Measurements from ENCODE around the gene CLDN15.
A peak's percentile ranks its signal among the peaks of the same experiment; 100 is the strongest.

CLDN15 gene

DNA sequence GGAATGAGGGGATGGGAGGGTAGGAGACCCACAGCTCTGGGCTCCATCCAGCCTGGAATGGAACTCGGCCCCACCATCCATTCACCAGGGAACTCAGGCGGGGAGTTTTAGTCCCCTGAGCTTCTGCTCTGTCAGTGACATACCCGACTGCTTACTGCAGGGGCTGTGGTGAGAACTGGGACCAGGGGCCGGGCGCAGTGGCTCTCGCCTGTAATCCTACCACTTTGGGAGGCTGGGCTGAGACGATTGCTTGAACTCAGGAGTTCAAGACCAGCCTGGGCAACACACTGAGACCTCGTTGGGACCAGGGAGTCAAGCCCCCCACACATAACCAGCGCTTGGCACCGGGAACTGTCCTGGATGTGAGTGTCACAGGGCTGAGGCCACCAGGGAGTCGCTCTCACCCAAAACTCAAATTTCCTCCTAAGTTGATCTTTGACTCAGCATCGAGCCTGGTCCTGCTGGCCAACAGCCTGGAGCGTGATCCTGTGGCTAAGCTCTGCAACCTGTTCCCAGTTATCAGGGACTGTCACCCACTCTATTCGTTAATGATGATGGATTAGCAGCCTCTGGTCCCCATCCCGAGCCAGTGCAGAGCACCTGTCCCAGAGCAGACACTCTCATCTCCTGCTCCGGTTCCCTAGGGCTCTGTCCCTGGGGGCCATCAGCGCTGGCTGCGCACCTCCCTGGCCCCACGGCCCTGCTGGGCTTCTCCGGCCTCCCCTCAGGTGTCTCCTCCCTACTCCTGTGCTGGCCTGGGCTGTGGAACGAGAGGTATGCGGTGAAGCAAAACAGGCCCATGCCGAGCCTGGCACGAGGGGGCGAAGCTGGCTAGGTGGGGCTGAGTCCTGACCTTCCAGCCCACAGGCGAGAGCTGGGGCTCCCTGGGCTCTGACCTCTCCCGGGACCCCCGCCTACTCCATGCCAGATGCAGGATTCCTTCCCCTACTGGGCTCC is 902 bp upstream of the CLDN15 start:
- DNase-seq (ENCODE audit: low read depth): no peak
- no peak overlapping the region for H3K4me3 ChIP-seq (ENCODE audit: control insufficient read depth, low read depth, low read length)
- TF ChIP-seq, protein P1, sequence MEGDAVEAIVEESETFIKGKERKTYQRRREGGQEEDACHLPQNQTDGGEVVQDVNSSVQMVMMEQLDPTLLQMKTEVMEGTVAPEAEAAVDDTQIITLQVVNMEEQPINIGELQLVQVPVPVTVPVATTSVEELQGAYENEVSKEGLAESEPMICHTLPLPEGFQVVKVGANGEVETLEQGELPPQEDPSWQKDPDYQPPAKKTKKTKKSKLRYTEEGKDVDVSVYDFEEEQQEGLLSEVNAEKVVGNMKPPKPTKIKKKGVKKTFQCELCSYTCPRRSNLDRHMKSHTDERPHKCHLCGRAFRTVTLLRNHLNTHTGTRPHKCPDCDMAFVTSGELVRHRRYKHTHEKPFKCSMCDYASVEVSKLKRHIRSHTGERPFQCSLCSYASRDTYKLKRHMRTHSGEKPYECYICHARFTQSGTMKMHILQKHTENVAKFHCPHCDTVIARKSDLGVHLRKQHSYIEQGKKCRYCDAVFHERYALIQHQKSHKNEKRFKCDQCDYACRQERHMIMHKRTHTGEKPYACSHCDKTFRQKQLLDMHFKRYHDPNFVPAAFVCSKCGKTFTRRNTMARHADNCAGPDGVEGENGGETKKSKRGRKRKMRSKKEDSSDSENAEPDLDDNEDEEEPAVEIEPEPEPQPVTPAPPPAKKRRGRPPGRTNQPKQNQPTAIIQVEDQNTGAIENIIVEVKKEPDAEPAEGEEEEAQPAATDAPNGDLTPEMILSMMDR (IDR thresholded peaks at IDR 0.05; ENCODE audit: control insufficient read depth, insufficient read depth, low read depth, low read length, missing control alignments): no peak

DNA sequence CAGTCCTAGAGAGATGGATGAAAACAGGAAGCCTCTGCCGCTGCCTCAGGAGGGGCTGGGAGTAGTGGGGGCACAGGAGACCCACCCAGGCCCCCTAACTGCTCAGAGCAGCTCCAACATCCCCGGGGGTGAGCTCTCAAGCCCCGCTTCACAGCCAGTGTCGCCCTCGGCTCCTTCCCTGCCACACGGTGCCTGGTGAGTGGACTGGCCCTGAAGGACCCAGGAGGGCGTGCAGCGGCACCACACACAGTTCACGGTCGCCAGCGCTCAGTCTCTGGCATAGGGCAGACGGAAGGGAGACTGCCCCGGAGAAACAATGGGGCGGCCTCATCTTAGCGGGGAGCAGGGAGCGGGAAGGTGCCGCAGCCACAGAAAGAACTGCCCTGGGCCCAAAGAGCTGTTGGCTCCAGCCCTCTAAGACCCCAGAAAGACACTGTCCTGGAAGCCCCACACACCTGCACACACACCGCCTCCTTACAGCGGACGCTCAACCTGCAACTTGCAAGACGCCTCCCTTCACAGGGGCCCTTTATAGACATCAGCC is 1.2 kb downstream of the CLDN15 start:
- H3K4me3 ChIP-seq (ENCODE audit: control insufficient read depth, low read depth, low read length): no peak overlapping the region
- TF ChIP-seq, protein P1 (IDR thresholded peaks at IDR 0.05; ENCODE audit: control insufficient read depth, insufficient read depth, low read depth, low read length, missing control alignments): no peak
- no peak for DNase-seq (ENCODE audit: low read depth)

DNA sequence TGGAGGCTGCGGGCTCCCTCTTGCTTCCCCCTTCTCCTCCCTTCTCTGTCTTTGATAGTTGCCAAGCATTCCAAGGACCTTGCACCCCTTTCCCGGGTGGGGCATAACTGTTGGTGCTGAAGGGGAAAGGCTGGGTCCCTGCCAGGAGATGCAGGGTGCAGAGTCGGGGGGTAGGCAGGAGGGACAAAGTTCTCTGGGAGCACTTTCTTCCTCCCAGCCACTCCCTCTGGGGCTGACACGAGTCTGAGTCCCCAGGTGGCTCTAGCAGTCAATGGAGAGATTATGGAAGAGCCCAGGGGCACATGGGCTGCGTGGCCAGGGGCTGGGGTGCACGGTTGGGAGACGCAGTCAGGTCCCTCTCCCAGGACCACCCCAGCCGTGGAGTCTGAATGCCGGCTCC is 2.1 kb downstream of the CLDN15 start:
- DNase-seq (ENCODE audit: low read depth): no peak
- TF ChIP-seq, protein P1 (IDR thresholded peaks at IDR 0.05; ENCODE audit: control insufficient read depth, insufficient read depth, low read depth, low read length, missing control alignments): no peak
- no peak overlapping the region for H3K4me3 ChIP-seq (ENCODE audit: control insufficient read depth, low read depth, low read length)

DNA sequence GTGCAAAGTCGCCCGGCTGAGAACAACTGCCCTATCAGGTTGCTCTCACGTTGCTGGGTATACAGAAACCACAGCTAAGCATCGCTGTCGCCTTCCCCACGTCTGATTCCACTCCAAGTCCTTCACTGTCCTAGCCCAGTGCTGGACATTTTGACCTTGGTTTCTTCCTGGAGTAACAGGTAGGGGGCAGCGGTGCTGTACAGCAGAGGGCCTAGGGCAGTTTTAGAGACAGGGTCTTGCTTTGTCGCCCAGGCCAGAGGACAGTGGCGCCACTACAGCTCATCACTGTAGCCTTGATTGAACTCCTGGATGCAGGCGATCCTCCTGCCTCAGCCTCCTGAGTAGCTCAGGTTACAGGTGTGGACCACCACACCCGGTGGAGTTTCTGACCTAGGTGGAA is 2.6 kb downstream of the CLDN15 start:
- TF ChIP-seq, protein P1 (IDR thresholded peaks at IDR 0.05; ENCODE audit: control insufficient read depth, insufficient read depth, low read depth, low read length, missing control alignments): peak; percentile 35
- DNase-seq (ENCODE audit: low read depth): no peak
- no peak overlapping the region for H3K4me3 ChIP-seq (ENCODE audit: control insufficient read depth, low read depth, low read length)

DNA sequence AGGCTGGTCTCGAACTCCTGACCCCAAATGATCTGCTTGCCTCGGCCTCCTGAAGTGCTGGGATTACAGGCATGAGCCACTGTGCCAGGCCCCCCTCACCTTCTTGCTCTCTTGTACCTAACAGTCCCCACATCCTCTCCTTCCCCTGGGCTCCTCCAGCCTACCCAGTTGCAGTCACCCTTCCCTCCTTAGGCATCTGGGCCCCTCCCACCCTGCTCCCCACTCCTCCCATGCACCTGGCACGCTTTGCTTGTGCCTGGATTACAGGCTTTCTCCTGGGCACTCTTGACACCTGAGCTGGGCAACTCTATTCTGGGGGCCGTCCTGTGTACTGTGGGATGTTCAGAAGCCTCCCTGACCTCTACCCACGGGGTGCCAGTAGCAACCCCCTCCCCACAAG is 3.0 kb downstream of the CLDN15 start:
- TF ChIP-seq, protein P1 (IDR thresholded peaks at IDR 0.05; ENCODE audit: control insufficient read depth, insufficient read depth, low read depth, low read length, missing control alignments): no peak
- H3K4me3 ChIP-seq (ENCODE audit: control insufficient read depth, low read depth, low read length): no peak overlapping the region
- DNase-seq (ENCODE audit: low read depth): no peak

DNA sequence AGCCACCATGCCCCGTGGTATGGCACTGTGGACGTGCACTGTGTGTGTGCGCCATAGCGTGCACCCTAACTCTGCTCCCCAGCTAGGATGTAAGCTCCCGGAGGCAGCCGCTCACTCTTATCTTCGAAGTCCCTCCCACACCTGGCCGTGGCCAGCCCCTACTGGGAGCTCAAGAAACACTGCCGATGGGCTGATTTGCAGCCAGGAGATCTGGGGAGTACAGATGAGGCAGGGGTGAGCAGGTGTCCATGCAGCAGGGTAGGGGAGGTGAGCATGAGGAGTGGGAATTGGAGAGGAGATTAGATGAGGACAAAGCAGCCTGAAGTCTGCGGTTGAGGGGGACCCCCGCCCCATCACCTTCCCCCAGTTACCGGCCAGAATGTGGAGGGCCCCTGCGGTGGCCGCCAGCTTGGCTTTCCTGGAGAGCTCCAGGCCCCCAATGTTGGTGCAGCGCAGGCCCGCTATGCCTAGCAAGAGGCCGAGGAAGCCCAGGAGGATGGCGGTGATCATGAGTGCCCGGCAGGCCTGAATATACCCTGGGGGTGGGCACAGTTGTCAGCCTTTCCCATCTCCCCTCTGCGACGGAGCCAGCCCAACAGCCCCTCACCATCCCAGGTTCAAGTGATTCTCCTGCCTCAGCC is 3.6 kb downstream of the CLDN15 start:
- no peak overlapping the region for H3K4me3 ChIP-seq (ENCODE audit: control insufficient read depth, low read depth, low read length)
- DNase-seq (ENCODE audit: low read depth): no peak
- TF ChIP-seq, protein P1 (IDR thresholded peaks at IDR 0.05; ENCODE audit: control insufficient read depth, insufficient read depth, low read depth, low read length, missing control alignments): no peak

Measured in AG09309 (cell line).